Subcutaneous adipose tissue (tissue), 4 donors: ENCODE data around the gene PRR33. TPM values are rescaled to one million over a fixed set of nuclear protein-coding genes. Genes with fewer than 3 reads are reported as not detected.

Experiments used
- CTCF ChIP-seq: fragments of 450-650 bp; IDR thresholded peaks from one replicate; pipeline ENCODE4 v1.5.1; 2016; ENCODE audit warnings: low read depth, mild to moderate bottlenecking, control low read depth, antibody characterized with exemption, moderate library complexity
- total RNA-seq, 4 donors: library from RNA; depleted of rRNA; stranded (reverse); fragments of >200 nt; gene quantifications; one replicate each; pipeline ENCODE4 v1.1.0, GENCODE V29; 2016

Gene PRR33
- total RNA-seq, 4 donors from 2014 or later: not detected

- no peak for TF ChIP-seq CTCF
Observed at GRCh38 chr11:1930462-1930830, 38.8 kb upstream of the PRR33 start.

- no peak for TF ChIP-seq CTCF
Observed at GRCh38 chr11:1929621-1930461, 38.1 kb upstream of the PRR33 start.

GRCh38 chr11:1928891-1929541, 37.3 kb upstream of the PRR33 start:
- no peak for TF ChIP-seq CTCF

- TF ChIP-seq CTCF: no peak
Observed at GRCh38 chr11:1928470-1928890, 36.8 kb upstream of the PRR33 start.

GRCh38 chr11:1927848-1928469, 36.3 kb upstream of the PRR33 start:
- no peak for TF ChIP-seq CTCF

- no peak for TF ChIP-seq CTCF
Observed at GRCh38 chr11:1927026-1927847, 35.5 kb upstream of the PRR33 start.
